ENCODE data around the gene CNTN4.

Gene CNTN4

DNA sequence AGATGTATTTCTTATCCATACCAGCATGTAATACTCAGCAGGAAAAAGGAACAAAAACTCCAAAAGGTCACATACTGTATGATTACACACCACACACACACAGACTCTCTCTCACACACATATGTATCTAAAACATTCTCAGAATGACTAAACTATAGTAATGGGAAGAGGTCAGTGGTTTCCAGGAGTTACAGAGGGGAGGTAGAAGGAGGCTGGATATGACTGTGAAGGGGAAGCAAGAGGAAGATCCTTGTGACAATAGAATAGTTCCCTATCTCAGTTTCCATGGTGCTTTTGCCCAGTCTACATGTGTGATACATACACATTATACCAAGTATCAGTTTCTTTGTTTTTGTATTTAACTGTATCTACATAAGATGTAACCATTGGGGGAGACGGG, 821.4 kb downstream of the CNTN4 start:
- H3K4me3 Mint-ChIP-seq, result no peak overlapping the region
- H3K36me3 Mint-ChIP-seq (ENCODE audit: low read depth), result peaks cover 9% of the 10 kb centered on the region
- TF ChIP-seq, protein P1, sequence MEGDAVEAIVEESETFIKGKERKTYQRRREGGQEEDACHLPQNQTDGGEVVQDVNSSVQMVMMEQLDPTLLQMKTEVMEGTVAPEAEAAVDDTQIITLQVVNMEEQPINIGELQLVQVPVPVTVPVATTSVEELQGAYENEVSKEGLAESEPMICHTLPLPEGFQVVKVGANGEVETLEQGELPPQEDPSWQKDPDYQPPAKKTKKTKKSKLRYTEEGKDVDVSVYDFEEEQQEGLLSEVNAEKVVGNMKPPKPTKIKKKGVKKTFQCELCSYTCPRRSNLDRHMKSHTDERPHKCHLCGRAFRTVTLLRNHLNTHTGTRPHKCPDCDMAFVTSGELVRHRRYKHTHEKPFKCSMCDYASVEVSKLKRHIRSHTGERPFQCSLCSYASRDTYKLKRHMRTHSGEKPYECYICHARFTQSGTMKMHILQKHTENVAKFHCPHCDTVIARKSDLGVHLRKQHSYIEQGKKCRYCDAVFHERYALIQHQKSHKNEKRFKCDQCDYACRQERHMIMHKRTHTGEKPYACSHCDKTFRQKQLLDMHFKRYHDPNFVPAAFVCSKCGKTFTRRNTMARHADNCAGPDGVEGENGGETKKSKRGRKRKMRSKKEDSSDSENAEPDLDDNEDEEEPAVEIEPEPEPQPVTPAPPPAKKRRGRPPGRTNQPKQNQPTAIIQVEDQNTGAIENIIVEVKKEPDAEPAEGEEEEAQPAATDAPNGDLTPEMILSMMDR (IDR thresholded peaks at IDR 0.05), result no peak
- peaks cover 32% of the 10 kb centered on the region for H3K9me3 Mint-ChIP-seq
- H3K27me3 Mint-ChIP-seq (ENCODE audit: low read depth, poor library complexity), result peaks cover 3% of the 10 kb centered on the region
- no peak overlapping the region for H3K27ac Mint-ChIP-seq
- H3K4me1 Mint-ChIP-seq, result no peaks in the 10 kb centered on the region
- DNase-seq, result no peak

DNA sequence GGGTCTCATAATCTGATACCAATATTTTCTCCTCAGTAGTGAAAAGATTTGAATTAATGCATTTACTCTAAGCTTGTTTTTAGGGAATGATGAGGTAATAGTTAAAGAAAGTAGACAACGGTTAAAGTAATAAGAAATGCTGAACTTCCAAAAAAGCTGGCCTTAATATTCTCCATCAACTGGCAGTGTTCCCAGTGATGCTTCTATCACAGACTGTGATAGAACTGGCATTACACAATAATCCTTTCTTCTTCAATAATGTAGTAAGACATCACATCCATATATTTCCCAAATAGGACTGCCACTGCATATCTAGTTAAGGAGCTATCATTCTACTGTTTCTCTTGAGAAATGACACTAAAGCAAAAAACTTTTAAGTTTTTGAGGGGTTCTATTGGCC, 822.8 kb downstream of the CNTN4 start:
- no peaks in the 10 kb centered on the region for H3K4me1 Mint-ChIP-seq
- TF ChIP-seq, protein P1 (IDR thresholded peaks at IDR 0.05), result no peak
- peaks cover 7% of the 10 kb centered on the region for H3K27me3 Mint-ChIP-seq (ENCODE audit: low read depth, poor library complexity)
- peaks cover 5% of the 10 kb centered on the region for H3K36me3 Mint-ChIP-seq (ENCODE audit: low read depth)
- H3K4me3 Mint-ChIP-seq, result no peak overlapping the region
- DNase-seq, result no peak
- peaks cover 21% of the 10 kb centered on the region for H3K9me3 Mint-ChIP-seq
- no peak overlapping the region for H3K27ac Mint-ChIP-seq

DNA sequence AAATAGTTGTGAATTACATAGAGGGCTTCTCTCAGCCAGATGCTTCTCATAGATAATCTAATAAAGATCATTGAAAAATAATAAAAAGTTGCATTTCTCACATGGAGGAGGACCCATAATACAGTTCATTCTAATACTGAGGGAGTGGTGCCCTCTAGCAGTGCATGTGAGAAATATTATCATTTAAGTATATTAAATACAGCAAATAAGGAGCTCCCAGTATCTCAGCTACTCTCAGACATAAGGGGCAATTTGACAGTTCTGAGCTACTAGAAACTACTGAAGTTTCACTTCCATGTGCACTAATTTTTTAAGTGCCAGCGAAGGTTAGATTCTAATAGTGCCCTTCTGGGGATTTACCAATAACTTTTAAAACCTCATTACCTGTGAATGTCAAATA, 823.2 kb downstream of the CNTN4 start:
- Mint-ChIP-seq H3K4me3 (no peak overlapping the region), H3K9me3 (peaks cover 19% of the 10 kb centered on the region), H3K4me1 (no peaks in the 10 kb centered on the region), H3K27ac (no peak overlapping the region), H3K27me3 (ENCODE audit: low read depth, poor library complexity) (peaks cover 7% of the 10 kb centered on the region), H3K36me3 (ENCODE audit: low read depth) (peaks cover 5% of the 10 kb centered on the region)
- DNase-seq, result no peak
- TF ChIP-seq, protein P1 (IDR thresholded peaks at IDR 0.05), result peak; percentile 42

DNA sequence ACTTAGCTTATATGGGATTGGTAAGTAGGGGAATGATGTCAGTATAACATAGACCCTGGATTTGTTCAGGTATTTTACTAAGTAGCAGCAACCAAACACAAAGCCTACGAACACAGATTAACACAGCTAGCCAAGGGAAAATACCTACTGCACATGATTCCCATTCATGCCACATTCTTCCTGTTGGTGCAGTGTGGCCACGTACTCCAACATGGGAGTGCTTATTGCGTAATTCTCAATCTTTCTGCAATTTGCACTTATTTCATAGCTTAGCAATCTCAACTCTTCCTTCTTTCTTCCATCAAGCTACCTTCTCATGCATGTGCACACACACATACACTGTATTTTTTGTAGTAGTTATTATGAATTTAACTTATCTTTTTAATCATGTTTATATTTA, 824.7 kb downstream of the CNTN4 start:
- H3K27ac Mint-ChIP-seq, result no peak overlapping the region
- no peak for DNase-seq
- peaks cover 4% of the 10 kb centered on the region for H3K9me3 Mint-ChIP-seq
- H3K4me1 Mint-ChIP-seq, result no peaks in the 10 kb centered on the region
- peaks cover 5% of the 10 kb centered on the region for H3K27me3 Mint-ChIP-seq (ENCODE audit: low read depth, poor library complexity)
- TF ChIP-seq, protein P1 (IDR thresholded peaks at IDR 0.05), result no peak
- no peak overlapping the region for H3K4me3 Mint-ChIP-seq
- H3K36me3 Mint-ChIP-seq (ENCODE audit: low read depth), result no peaks in the 10 kb centered on the region

DNA sequence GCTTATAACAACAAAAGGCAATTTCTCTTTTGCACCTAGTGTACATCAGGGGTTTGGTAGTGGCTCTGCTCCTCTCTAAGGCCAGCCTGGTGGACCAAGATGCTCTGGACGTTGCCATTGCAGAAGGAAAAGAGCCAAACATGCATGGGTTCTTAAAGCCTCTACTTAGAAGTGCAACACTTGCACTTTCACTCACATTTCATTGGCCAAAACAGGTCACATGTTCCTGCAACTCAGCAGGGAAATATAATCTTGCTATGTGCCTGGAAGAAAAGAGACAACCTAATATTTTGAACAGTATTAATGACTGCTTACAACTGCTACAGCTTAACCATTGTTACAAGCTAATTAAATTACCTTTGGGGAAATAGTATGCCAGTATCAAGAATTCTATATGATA, 828.6 kb downstream of the CNTN4 start:
- Mint-ChIP-seq H3K36me3 (ENCODE audit: low read depth) (no peaks in the 10 kb centered on the region), H3K4me3 (no peak overlapping the region), H3K4me1 (no peaks in the 10 kb centered on the region), H3K27me3 (ENCODE audit: low read depth, poor library complexity) (peaks cover 7% of the 10 kb centered on the region), H3K27ac (no peak overlapping the region), H3K9me3 (peaks cover 6% of the 10 kb centered on the region)
- no peak for DNase-seq
- TF ChIP-seq, protein P1 (IDR thresholded peaks at IDR 0.05), result no peak

DNA sequence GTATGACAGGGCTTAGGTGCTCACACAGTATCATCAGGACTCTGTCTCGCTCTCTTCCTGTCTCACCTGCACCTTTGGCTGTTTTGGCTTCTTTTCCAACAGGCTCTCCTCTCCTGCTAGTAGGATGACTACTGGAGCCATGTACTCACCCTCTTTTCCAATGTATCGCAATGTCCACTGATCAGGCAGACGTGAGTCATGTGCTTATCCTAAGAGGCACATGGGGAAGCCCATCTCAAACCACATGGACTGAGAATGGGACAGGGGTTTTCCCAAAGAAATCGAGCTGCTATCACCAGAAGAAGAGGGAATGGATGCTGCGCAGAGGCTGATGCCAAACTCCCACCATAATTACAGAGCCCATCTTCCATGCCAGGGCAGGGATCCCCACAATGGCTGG, 830.9 kb downstream of the CNTN4 start:
- DNase-seq, result no peak
- peaks cover 7% of the 10 kb centered on the region for H3K27me3 Mint-ChIP-seq (ENCODE audit: low read depth, poor library complexity)
- H3K27ac Mint-ChIP-seq, result no peak overlapping the region
- peaks cover 15% of the 10 kb centered on the region for H3K9me3 Mint-ChIP-seq
- H3K4me3 Mint-ChIP-seq, result no peak overlapping the region
- TF ChIP-seq, protein P1 (IDR thresholded peaks at IDR 0.05), result no peak
- no peaks in the 10 kb centered on the region for H3K36me3 Mint-ChIP-seq (ENCODE audit: low read depth)
- H3K4me1 Mint-ChIP-seq, result no peaks in the 10 kb centered on the region

Data from nephron progenitor cell (in vitro differentiated cells).